Measurements from ENCODE around the gene CREB1.
"Not testable (repeated sequence)": the region's sequence is repeated elsewhere in the genome, so short reads cannot be mapped to it uniquely, and the experiment has no call there.

Gene CREB1

GRCh38 chr2:207621501-207622039 is 91.8 kb downstream of the CREB1 start:
- no peak for DNase-seq

- peak; percentile 82 for DNase-seq
Measured at GRCh38 chr2:207624185-207625013, 94.6 kb downstream of the CREB1 start.

GRCh38 chr2:207625014-207625907 is 95.5 kb downstream of the CREB1 start, which contains the start of gene METTL21A:
Gene METTL21A, minus strand, starts transcription at chr2:207625394. Its CDS starts 1,019 bp downstream, at chr2:207624375.
- DNase-seq: peak; percentile 91

GRCh38 chr2:207629553-207629952 is 99.8 kb downstream of the CREB1 start:
- DNase-seq: no peak

GRCh38 chr2:207630491-207630890 is 100.7 kb downstream of the CREB1 start:
- DNase-seq: no peak

GRCh38 chr2:207632575-207633493 is 103.1 kb downstream of the CREB1 start:
- no peak for DNase-seq

- DNase-seq: no peak
Measured at GRCh38 chr2:207633686-207634085, 103.9 kb downstream of the CREB1 start.

GRCh38 chr2:207635468-207636200 is 105.9 kb downstream of the CREB1 start:
- DNase-seq: no peak

GRCh38 chr2:207639288-207639687 is 109.5 kb downstream of the CREB1 start:
- DNase-seq: not testable (repeated sequence)

- no peak for DNase-seq
Measured at GRCh38 chr2:207640160-207640559, 110.4 kb downstream of the CREB1 start.

GRCh38 chr2:207640661-207641060 is 110.9 kb downstream of the CREB1 start:
- no peak for DNase-seq

GRCh38 chr2:207643892-207644291 is 114.1 kb downstream of the CREB1 start:
- no peak for DNase-seq

- DNase-seq: not testable (repeated sequence)
Measured at GRCh38 chr2:207646582-207646981, 116.8 kb downstream of the CREB1 start.
